ENCODE results near the gene CCSER2. TPM values are rescaled to one million over a fixed set of nuclear protein-coding genes. Genes with fewer than 3 reads are reported as not detected.
"Not testable (repeated sequence)": the region's sequence is repeated elsewhere in the genome, so short reads cannot be mapped to it uniquely, and the experiment has no call there.

The CCSER2 gene
- total RNA-seq, 1 donor from 2014 or later: 27.2 TPM

DNA sequence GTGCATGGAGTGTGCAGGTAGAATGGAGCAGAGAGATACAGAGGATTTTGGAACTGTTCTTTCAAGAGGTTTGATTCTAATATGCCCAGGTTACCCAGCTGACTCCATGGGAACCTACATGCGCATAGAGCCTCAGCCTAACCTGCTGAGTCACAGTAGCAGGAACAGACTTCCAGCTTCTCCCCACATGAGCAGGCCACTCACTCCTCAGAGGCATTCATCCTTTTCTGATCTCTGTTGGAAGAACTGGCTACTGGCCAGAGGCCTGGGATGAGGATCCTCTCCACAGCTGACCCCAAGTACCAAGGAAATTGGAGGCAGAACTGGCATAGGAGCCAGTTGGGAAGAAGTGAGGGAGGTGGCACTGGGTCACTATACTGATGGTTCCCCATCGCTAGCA lies 17.9 kb upstream of the CCSER2 start:
- DNase-seq (ENCODE audit: low spot score): no peak

DNA sequence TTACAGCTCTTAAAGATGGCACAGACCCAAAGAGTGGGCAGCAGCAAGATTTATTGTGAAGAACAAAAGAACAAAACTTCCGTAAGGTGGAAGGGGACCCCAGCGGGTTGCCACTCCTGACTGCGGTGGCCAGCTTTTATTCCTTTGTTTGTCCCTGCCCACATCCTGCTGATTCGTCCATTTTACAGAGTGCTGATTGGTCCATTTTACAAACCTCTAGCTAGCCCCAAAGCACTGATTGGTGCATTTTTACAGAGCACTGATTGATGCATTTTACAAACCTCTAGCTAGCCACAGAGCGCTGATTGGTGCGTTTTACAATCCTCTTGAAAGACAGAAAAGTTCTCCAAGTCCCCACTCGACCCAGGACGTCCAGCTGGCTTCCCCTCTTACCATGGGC lies 16.8 kb upstream of the CCSER2 start:
- no peak for DNase-seq (ENCODE audit: low spot score)

DNA sequence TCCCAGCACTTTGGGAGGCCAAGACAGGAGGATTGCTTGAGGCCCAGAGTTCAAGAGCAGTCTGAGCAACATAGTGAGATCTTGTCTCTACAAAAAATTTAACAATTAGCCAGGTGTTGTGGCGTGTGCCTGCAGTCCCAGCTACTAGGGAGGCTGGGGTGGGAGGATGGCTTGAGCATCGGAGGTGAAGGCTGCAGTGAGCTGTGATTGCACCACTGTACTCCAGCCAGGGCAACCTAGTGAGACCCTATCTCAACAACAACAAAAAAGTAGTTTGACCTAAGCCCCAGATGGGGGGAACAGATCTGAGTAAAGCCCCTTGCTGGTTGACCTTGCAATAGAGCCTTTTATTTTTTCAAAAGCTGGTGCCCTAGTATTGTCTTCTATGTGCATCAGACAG lies 15.6 kb upstream of the CCSER2 start:
- DNase-seq (ENCODE audit: low spot score): no peak

- no peak for DNase-seq (ENCODE audit: low spot score)
These were observed 14.1 kb upstream of the CCSER2 start for GRCh38 chr10:84314275-84314674.

GRCh38 chr10:84317174-84317573 lies 11.2 kb upstream of the CCSER2 start:
- no peak for DNase-seq (ENCODE audit: low spot score)

DNA sequence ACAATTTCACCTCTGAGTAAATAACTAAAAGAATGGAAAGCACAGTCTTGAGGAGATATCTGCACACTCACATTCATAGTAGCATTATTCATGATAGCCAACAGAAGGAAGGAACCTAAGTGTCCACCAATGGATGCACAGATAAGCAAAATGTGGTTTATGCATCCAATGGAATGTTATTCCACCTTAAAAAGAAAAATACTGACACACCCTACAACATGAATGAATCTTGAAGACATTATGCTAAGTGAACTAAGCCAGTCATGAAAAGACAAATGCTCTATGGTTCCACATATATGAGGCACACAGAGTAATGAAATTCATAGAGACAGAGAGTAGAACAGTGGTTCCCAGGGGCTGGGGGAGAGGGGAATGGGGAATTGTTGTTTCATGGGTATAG lies 6.5 kb upstream of the CCSER2 start:
- DNase-seq (ENCODE audit: low spot score): no peak

- DNase-seq (ENCODE audit: low spot score): not testable (repeated sequence)
These were observed 4.8 kb upstream of the CCSER2 start for GRCh38 chr10:84323566-84323965.

DNA sequence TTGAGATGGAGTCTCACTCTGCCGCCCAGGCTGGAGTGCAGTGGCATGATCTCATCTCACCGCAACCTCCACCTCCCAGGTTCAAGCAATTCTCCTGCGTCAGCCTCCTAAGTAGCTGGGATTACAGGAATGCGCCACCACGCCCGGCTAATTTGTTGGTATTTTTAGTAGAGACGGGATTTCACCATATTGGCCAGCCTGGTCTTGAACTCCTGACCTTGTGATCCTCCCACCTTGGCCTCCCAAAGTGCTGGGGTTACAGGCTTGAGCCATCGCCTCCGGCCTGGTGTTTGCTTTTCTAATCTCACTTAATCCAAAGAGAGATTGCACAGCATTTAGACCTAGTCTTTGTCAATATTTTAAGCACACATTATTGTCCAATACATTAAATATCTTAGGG lies 1.4 kb upstream of the CCSER2 start:
- DNase-seq (ENCODE audit: low spot score): not testable (repeated sequence)

DNA sequence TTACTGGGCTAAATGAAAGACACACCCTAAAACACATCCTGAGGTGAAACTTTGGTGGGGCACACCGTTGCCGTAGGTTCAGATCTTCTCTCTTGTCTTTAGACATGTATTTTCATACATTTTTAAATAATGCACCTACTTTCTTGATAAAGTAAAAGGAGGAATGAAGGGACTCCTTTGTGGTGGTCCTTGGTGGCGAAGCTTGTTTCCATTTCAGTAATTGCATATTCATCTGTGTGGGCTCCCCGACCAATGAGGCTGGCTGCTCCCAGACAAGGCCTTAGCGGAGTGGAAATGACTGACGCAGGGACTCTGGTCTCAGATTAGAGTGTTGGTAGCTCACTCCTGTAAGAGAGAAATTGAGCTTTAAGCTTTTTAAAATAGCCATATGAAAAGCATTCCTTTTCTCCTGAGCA lies 815 bp downstream of the CCSER2 start:
- peak; percentile 25 for DNase-seq (ENCODE audit: low spot score)

DNA sequence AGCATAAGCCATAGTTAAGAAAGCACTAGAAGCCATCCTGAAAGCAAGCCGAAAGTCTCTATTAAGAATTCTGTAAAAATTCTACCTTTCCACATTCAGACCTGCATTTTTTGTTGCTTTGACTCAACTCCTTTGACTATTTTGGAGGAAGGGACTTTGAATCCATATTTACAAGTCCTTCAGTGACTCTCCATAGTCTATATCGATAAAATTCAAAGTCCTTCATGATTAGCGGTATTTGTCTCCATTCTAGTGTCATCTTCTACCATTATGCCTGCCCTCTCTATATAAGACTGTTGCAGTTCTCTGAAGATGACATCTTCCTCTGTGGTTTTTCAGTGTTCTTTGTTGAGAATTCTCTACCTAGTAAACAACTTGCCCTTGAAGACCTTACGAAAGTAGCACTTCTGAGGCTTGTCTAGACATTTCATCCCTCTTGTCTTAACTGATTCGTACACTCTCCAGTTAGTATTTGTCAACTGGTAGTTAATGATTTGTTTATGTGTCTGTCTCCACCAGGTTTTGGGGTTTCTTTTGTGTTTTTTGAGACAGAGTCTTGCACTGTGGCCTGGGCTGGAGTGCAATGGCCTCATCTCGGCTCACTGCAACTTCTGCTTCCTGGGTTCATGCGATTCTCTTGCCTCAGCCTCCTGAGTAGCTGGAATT lies 1.7 kb downstream of the CCSER2 start:
- DNase-seq (ENCODE audit: low spot score): no peak

DNA sequence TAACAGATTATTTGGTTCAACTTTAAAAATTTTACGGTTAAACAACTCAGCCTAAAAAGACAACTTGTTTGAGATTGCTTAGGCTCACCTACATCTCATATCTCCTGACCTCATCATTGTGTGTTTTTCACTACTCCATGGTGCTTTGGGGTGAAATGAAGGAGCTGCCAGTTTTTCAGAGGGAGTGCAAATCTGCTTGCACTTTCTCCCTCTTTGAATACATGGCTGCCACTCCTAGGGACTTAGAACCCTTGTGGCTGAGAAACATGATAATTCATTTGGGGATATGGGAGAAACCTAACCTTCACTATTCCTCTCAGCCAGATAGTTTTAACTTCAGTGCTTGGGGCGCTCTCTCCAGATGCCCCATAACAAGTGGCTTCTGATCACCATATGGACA lies 2.7 kb downstream of the CCSER2 start:
- no peak for DNase-seq (ENCODE audit: low spot score)

DNA sequence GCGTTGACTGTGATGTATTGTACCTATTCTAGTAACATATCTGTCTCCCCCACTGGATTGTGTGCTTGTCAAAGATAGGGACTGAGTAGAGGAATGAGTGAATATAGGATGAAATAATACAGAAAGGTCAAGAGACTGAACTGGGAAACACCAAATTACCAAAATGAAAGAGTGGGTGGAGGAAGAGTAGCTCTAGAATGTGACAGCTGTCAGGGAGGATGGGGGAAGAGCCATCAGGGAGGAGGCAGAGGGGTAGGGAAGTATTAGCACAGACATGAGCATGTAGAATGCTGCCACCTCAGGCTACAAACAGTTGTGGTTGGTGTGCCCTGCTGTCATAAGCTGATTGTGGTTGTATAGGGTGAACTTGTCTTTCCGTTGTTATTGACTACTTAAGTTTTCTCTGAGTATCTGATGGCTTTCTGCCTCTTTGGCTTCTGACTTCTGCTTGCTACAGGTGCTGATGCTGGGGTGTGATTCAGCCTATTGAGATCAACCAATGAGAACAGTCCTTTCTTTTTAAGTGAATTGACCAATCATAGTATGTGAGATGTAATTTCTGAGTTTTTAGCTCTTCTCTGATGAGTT lies 5.6 kb downstream of the CCSER2 start:
- DNase-seq (ENCODE audit: low spot score): no peak

GRCh38 chr10:84334811-84335210 lies 6.4 kb downstream of the CCSER2 start:
- no peak for DNase-seq (ENCODE audit: low spot score)

GRCh38 chr10:84335516-84335915 lies 7.1 kb downstream of the CCSER2 start:
- DNase-seq (ENCODE audit: low spot score): no peak

DNA sequence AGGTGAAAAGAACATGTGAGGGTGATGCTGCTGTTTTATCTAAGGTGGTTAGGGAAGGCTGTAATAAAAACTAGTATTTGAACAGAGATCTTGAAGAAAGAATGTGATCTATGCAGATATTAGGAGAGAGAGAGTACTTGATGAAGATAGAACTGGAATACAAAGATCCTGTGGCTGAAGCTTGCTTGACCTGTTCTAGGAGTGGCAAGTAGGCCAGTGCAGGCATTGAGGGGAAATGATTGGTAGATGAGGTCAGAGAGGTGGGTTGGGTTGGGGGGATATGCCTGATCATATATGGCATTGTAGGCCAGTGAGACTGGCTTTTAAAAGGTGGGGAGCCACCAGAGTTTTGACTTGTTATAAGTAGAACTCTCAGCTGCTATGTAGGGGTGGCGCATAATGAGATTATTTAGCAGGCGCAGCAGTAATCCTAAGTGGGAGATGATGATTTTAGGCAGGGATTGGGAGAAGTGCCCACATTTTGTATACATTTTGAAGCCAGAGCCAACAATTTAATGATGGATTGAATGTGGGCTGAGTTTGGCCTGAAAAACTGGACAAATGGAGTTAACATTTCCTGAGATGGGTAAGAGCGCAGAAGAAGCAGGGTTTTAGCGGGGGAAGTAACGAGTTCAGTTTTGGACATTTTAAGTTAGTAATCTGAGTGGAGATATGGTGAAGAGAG lies 8.2 kb downstream of the CCSER2 start:
- DNase-seq (ENCODE audit: low spot score): no peak

- DNase-seq (ENCODE audit: low spot score): no peak
These were observed 8.8 kb downstream of the CCSER2 start for GRCh38 chr10:84337199-84337598.

- DNase-seq (ENCODE audit: low spot score): no peak
These were observed 10.6 kb downstream of the CCSER2 start for GRCh38 chr10:84339025-84339424.

DNA sequence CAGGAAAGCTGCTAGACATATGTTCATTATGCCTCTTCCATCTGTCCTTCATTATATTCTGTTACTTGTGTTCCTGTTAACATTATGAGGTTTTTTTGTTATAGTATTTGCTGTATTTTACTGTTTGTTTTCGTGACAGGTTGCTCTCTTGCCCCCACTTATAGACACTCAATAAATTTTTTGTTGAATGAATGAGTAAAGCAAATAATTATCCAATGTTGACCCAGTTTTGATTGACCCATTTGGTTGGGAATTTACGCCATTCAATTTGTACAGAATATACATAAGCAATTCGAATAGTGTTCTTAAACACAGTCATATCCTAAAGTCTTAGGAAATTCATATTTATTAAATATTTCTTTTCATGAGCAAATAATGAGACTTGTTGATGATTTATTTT lies 11.8 kb downstream of the CCSER2 start:
- no peak for DNase-seq (ENCODE audit: low spot score)

GRCh38 chr10:84340632-84341537 lies 12.5 kb downstream of the CCSER2 start:
- DNase-seq (ENCODE audit: low spot score): no peak

DNA sequence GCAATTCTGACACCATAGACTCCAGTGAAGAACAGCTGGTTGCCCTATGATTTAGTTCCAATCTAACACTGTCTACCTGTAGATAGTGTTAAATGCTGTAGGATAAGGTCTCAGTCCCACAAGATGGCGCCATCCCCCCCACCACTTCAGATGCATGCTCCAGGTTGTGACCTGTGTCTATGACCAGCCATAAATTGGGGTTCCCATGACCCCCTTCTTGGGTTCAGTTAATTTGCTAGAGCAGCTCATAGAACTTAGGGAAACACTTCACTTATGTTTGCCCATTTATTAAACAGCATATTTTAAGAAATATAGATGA lies 13.1 kb downstream of the CCSER2 start:
- DNase-seq (ENCODE audit: low spot score): no peak

GRCh38 chr10:84341983-84342382 lies 13.6 kb downstream of the CCSER2 start:
- no peak for DNase-seq (ENCODE audit: low spot score)

DNA sequence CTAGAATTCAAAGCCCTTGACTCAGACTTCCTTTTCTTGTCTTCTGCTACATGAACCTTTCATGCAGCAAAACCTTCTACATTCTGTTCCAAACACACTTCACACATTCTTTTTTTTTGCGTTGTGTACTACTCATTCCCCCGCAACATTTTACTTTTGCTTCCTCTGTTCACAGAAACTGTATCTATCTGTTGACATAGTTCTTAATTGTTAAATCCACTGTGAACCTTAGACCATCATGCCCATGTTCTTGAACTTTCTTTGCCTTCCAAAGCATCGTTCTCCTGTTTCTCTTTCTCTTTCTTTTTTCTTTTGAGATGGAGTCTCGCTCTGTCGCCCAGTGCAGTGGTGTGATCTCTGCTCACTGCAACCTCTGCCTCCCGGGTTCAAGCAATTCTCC lies 14.2 kb downstream of the CCSER2 start:
- no peak for DNase-seq (ENCODE audit: low spot score)

Data from umbilical cord (tissue), 2 donors.